GM23338 (cell line): ENCODE results near the gene ADGRB3. TPM values are rescaled to one million over a fixed set of nuclear protein-coding genes. Genes with fewer than 3 reads are reported as not detected.
"Not testable (repeated sequence)": the region's sequence is repeated elsewhere in the genome, so short reads cannot be mapped to it uniquely, and the experiment has no call there.

Experiments used
- ATAC-seq: fragments of 200-7000 bp; cut with Tn5 transposase; 3 replicates; pipeline ENCODE4 v1.9.1; 2020
- DNase-seq: peaks from one replicate; pipeline ENCODE4 v3.0.0-alpha.2; 2015; ENCODE audit warnings: low spot score
- H2AFZ ChIP-seq: fragments of 200-600 bp; sonication (generic); 2 replicates; pipeline ENCODE4 v1.8.0; 2016; ENCODE audit warnings: antibody characterized with exemption, mild to moderate bottlenecking, moderate library complexity
- H3F3A ChIP-seq: fragments of 200-600 bp; sonication (generic); replicated peaks from 2 replicates; pipeline ENCODE4 v1.8.0; 2017; ENCODE audit warnings: antibody characterized with exemption, mixed run types, low read depth
- H3K27ac ChIP-seq: fragments of 200-600 bp; sonication (generic); 2 replicates; pipeline ENCODE4 v1.6.1; 2016; ENCODE audit warnings: low read depth
- H3K27me3 ChIP-seq: fragments of 200-600 bp; sonication (generic); 2 replicates; pipeline ENCODE4 v1.8.0; 2016; ENCODE audit warnings: mild to moderate bottlenecking, mixed run types, moderate library complexity; ENCODE audit not compliant: insufficient read depth
- H3K36me3 ChIP-seq: fragments of 200-600 bp; sonication (generic); 2 replicates; pipeline ENCODE4 v1.8.0; 2016; ENCODE audit warnings: mild to moderate bottlenecking; ENCODE audit not compliant: insufficient read depth
- H3K4me1 ChIP-seq: fragments of 200-600 bp; sonication (generic); 2 replicates; pipeline ENCODE4 v1.8.0; 2016; ENCODE audit warnings: mild to moderate bottlenecking, moderate library complexity; ENCODE audit not compliant: insufficient read depth
- H3K4me2 ChIP-seq: fragments of 200-600 bp; sonication (generic); 2 replicates; pipeline ENCODE4 v1.7.1; 2017; ENCODE audit warnings: mixed run types
- H3K4me3 ChIP-seq: fragments of 200-600 bp; sonication (generic); 2 replicates; pipeline ENCODE4 v1.6.1; 2016; ENCODE audit warnings: mixed run types
- H3K79me2 ChIP-seq: fragments of 200-600 bp; sonication (generic); replicated peaks from 2 replicates; pipeline ENCODE4 v1.8.0; 2017; ENCODE audit warnings: mild to moderate bottlenecking; ENCODE audit not compliant: insufficient read depth
- H3K9me2 ChIP-seq: fragments of 200-600 bp; sonication (generic); 2 replicates; pipeline ENCODE4 v1.8.0; 2017; ENCODE audit not compliant: insufficient read depth
- H4K20me1 ChIP-seq: fragments of 200-600 bp; sonication (generic); replicated peaks from 2 replicates; pipeline ENCODE4 v1.8.0; 2017; ENCODE audit warnings: mild to moderate bottlenecking; ENCODE audit not compliant: insufficient read depth
- H3K27ac Mint-ChIP-seq: 2 replicates; pipeline ENCODE4 v1.8.0; 2020; ENCODE audit warnings: inconsistent platforms, mild to moderate bottlenecking, moderate library complexity, mixed read lengths
- H3K27me3 Mint-ChIP-seq: 3 replicates; pipeline ENCODE4 v1.8.0; 2022; ENCODE audit warnings: low read depth, mild to moderate bottlenecking, moderate library complexity, mixed read lengths, inconsistent platforms; ENCODE audit not compliant: insufficient read depth, poor library complexity
- H3K36me3 Mint-ChIP-seq: 3 replicates; pipeline ENCODE4 v1.8.0; 2021; ENCODE audit warnings: low read depth, mild to moderate bottlenecking, inconsistent platforms, moderate library complexity, mixed read lengths
- H3K4me1 Mint-ChIP-seq: 3 replicates; pipeline ENCODE4 v1.8.0; 2020; ENCODE audit warnings: mild to moderate bottlenecking, inconsistent platforms, mixed read lengths
- H3K4me3 Mint-ChIP-seq: 3 replicates; pipeline ENCODE4 v1.8.0; 2021; ENCODE audit warnings: moderate library complexity, mild to moderate bottlenecking, inconsistent platforms, mixed read lengths
- H3K9me3 Mint-ChIP-seq: 3 replicates; pipeline ENCODE4 v1.8.0; 2020; ENCODE audit warnings: moderate library complexity, mild to moderate bottlenecking, inconsistent platforms, mixed read lengths
- CREB1 ChIP-seq: fragments of 250-450 bp; sonication (Bioruptor Pico); IDR thresholded peaks from 2 replicates; pipeline ENCODE4 v1.5.0; 2020; ENCODE audit warnings: low read depth, mild to moderate bottlenecking, moderate library complexity
- EZH2 ChIP-seq: fragments of 200-600 bp; sonication (generic); IDR thresholded peaks from one replicate; pipeline ENCODE4 v1.8.0; 2017; ENCODE audit warnings: antibody characterized with exemption, mild to moderate bottlenecking, low read depth; ENCODE audit not compliant: unreplicated experiment
- EZH2phosphoT487 ChIP-seq: fragments of 200-600 bp; sonication (generic); IDR thresholded peaks from one replicate; pipeline ENCODE4 v1.8.1; 2018; ENCODE audit warnings: antibody characterized with exemption; ENCODE audit not compliant: unreplicated experiment
- JUNB ChIP-seq: IDR thresholded peaks from one replicate; pipeline ENCODE4 v1.6.1; 2016; ENCODE audit warnings: antibody characterized with exemption; ENCODE audit not compliant: unreplicated experiment
- NANOG ChIP-seq: IDR thresholded peaks from 2 replicates; pipeline ENCODE4 v1.6.1; 2016; ENCODE audit warnings: antibody characterized with exemption, borderline replicate concordance
- POLR2AphosphoS5 ChIP-seq: IDR thresholded peaks from 2 replicates; pipeline ENCODE4 v1.6.1; 2016; ENCODE audit warnings: antibody characterized with exemption, low read depth
- STAT1 ChIP-seq: IDR thresholded peaks from one replicate; pipeline ENCODE4 v1.6.1; 2016; ENCODE audit warnings: antibody characterized with exemption; ENCODE audit not compliant: unreplicated experiment
- ZNF114 ChIP-seq: fragments of 250-450 bp; sonication (Bioruptor Pico); IDR thresholded peaks from 2 replicates; pipeline ENCODE4 v1.5.0; 2020; ENCODE audit warnings: mild to moderate bottlenecking, moderate library complexity
- polyA plus RNA-seq: library from polyadenylated mRNA; unstranded; fragments of >200 nt; fragmentation: Nextera tagmentation; extraction: Ambion mirVana; gene quantifications from 2 replicates; pipeline ENCODE4 v1.2.1, GENCODE V29; 2016
- total RNA-seq: library from RNA; depleted of rRNA; stranded (reverse); fragments of >200 nt; shearing (Covaris generic); gene quantifications from 2 replicates; pipeline ENCODE4 v1.2.3, GENCODE V29; 2014
- TF ChIP-seq, protein P1 (sequence below): IDR thresholded peaks from 2 replicates; pipeline ENCODE4 v1.6.1; 2016; ENCODE audit warnings: antibody characterized with exemption
- TF ChIP-seq, protein P2 (sequence below): fragments of 250-450 bp; sonication (Bioruptor Pico); IDR thresholded peaks from 2 replicates; pipeline ENCODE4 v1.5.0; 2020; ENCODE audit warnings: mild to moderate bottlenecking, moderate library complexity
- TF ChIP-seq, protein P3 (sequence below): IDR thresholded peaks from one replicate; pipeline ENCODE4 v1.6.1; 2018; ENCODE audit warnings: antibody characterized with exemption; ENCODE audit not compliant: unreplicated experiment

ADGRB3 gene
- total and polyA plus RNA-seq, 2 experiments from 2014 or later = 0.92 to 4.0 TPM

DNA sequence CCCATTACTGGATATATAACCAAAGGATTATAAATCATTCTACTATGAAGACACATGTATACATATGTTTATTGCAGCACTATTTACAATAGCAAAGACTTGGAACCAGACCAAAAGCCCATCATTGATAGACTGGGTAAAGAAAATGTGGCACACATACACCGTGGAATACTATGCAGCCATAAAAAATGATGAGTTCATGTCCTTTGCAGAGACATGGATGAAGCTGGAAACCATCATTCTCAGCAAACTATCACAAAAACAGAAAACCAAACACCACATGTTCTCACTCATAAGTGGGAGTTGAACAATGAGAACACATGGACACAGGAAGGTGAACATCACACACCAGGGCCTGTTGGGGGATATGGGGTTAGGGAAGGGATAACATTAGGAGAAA lies 109.3 kb downstream of the ADGRB3 start:
- H3K27ac Mint-ChIP-seq, H3K4me1 Mint-ChIP-seq, H3K27me3 Mint-ChIP-seq, H3K36me3 Mint-ChIP-seq, ATAC-seq, H3K4me3 ChIP-seq, H3K4me1 ChIP-seq, H3K27ac ChIP-seq, H4K20me1 ChIP-seq, H3K4me2 ChIP-seq, H3K4me3 Mint-ChIP-seq, H3K27me3 ChIP-seq, H3K79me2 ChIP-seq, H3K36me3 ChIP-seq, H3F3A ChIP-seq, H3K9me3 Mint-ChIP-seq, H3K9me2 ChIP-seq, DNase-seq, H2AFZ ChIP-seq: not testable (repeated sequence)

DNA sequence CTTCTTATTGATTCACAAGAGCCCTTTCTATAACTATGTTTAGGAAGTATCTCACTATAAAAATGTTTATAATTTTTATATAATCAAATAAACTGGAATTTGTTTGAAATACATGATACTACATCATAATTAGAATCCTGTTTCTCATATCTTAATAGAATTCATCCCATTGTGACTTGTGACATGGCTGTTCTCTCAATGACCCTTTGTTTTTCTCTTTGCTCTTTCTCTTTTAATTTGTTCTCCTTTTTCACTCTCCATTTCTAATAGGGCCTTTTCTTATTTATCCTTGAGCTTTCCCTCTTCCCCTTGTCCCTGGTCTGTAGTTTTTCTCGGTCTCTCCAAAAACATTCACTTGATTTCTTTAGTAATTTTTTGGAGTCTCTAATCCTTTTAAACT lies 111.3 kb downstream of the ADGRB3 start:
- no peak for ATAC-seq
- H3K9me2 ChIP-seq = no peaks in the 10 kb centered on the region
- Mint-ChIP-seq H3K36me3 (no peaks in the 10 kb centered on the region), H3K27me3 (no peaks in the 10 kb centered on the region), H3K27ac (no peak overlapping the region), H3K4me3 (no peak overlapping the region), H3K9me3 (no peaks in the 10 kb centered on the region), H3K4me1 (peaks cover 2% of the 10 kb centered on the region; the same call in 1 of the 3 replicates)
- no peak overlapping the region for H3K4me2 ChIP-seq
- H3K4me3 ChIP-seq = no peak overlapping the region
- no peaks in the 10 kb centered on the region; the same call in 1 of the 2 replicates for H3K4me1 ChIP-seq
- no peak overlapping the region for H3K27ac ChIP-seq
- TF ChIP-seq, protein P1, sequence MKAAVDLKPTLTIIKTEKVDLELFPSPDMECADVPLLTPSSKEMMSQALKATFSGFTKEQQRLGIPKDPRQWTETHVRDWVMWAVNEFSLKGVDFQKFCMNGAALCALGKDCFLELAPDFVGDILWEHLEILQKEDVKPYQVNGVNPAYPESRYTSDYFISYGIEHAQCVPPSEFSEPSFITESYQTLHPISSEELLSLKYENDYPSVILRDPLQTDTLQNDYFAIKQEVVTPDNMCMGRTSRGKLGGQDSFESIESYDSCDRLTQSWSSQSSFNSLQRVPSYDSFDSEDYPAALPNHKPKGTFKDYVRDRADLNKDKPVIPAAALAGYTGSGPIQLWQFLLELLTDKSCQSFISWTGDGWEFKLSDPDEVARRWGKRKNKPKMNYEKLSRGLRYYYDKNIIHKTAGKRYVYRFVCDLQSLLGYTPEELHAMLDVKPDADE = no peak
- no peak for TF ChIP-seq EZH2
- no peak for TF ChIP-seq EZH2phosphoT487
- TF ChIP-seq, protein P2, sequence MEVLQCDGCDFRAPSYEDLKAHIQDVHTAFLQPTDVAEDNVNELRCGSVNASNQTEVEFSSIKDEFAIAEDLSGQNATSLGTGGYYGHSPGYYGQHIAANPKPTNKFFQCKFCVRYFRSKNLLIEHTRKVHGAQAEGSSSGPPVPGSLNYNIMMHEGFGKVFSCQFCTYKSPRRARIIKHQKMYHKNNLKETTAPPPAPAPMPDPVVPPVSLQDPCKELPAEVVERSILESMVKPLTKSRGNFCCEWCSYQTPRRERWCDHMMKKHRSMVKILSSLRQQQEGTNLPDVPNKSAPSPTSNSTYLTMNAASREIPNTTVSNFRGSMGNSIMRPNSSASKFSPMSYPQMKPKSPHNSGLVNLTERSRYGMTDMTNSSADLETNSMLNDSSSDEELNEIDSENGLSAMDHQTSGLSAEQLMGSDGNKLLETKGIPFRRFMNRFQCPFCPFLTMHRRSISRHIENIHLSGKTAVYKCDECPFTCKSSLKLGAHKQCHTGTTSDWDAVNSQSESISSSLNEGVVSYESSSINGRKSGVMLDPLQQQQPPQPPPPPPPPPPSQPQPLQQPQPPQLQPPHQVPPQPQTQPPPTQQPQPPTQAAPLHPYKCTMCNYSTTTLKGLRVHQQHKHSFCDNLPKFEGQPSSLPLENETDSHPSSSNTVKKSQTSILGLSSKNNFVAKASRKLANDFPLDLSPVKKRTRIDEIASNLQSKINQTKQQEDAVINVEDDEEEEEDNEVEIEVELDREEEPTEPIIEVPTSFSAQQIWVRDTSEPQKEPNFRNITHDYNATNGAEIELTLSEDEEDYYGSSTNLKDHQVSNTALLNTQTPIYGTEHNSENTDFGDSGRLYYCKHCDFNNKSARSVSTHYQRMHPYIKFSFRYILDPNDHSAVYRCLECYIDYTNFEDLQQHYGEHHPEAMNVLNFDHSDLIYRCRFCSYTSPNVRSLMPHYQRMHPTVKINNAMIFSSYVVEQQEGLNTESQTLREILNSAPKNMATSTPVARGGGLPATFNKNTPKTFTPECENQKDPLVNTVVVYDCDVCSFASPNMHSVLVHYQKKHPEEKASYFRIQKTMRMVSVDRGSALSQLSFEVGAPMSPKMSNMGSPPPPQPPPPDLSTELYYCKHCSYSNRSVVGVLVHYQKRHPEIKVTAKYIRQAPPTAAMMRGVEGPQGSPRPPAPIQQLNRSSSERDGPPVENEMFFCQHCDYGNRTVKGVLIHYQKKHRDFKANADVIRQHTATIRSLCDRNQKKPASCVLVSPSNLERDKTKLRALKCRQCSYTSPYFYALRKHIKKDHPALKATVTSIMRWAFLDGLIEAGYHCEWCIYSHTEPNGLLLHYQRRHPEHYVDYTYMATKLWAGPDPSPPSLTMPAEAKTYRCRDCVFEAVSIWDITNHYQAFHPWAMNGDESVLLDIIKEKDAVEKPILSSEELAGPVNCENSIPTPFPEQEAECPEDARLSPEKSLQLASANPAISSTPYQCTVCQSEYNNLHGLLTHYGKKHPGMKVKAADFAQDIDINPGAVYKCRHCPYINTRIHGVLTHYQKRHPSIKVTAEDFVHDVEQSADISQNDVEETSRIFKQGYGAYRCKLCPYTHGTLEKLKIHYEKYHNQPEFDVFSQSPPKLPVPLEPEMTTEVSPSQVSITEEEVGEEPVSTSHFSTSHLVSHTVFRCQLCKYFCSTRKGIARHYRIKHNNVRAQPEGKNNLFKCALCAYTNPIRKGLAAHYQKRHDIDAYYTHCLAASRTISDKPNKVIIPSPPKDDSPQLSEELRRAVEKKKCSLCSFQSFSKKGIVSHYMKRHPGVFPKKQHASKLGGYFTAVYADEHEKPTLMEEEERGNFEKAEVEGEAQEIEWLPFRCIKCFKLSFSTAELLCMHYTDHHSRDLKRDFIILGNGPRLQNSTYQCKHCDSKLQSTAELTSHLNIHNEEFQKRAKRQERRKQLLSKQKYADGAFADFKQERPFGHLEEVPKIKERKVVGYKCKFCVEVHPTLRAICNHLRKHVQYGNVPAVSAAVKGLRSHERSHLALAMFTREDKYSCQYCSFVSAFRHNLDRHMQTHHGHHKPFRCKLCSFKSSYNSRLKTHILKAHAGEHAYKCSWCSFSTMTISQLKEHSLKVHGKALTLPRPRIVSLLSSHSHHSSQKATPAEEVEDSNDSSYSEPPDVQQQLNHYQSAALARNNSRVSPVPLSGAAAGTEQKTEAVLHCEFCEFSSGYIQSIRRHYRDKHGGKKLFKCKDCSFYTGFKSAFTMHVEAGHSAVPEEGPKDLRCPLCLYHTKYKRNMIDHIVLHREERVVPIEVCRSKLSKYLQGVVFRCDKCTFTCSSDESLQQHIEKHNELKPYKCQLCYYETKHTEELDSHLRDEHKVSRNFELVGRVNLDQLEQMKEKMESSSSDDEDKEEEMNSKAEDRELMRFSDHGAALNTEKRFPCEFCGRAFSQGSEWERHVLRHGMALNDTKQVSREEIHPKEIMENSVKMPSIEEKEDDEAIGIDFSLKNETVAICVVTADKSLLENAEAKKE (CRISPR knock-in tag) = no peak
- TF ChIP-seq POLR2AphosphoS5 = no peak
- no peak for TF ChIP-seq CREB1 (CRISPR knock-in tag)
- TF ChIP-seq STAT1 = no peak
- TF ChIP-seq NANOG = no peak
- TF ChIP-seq JUNB = no peak
- TF ChIP-seq ZNF114 = no peak
- TF ChIP-seq, protein P3, sequence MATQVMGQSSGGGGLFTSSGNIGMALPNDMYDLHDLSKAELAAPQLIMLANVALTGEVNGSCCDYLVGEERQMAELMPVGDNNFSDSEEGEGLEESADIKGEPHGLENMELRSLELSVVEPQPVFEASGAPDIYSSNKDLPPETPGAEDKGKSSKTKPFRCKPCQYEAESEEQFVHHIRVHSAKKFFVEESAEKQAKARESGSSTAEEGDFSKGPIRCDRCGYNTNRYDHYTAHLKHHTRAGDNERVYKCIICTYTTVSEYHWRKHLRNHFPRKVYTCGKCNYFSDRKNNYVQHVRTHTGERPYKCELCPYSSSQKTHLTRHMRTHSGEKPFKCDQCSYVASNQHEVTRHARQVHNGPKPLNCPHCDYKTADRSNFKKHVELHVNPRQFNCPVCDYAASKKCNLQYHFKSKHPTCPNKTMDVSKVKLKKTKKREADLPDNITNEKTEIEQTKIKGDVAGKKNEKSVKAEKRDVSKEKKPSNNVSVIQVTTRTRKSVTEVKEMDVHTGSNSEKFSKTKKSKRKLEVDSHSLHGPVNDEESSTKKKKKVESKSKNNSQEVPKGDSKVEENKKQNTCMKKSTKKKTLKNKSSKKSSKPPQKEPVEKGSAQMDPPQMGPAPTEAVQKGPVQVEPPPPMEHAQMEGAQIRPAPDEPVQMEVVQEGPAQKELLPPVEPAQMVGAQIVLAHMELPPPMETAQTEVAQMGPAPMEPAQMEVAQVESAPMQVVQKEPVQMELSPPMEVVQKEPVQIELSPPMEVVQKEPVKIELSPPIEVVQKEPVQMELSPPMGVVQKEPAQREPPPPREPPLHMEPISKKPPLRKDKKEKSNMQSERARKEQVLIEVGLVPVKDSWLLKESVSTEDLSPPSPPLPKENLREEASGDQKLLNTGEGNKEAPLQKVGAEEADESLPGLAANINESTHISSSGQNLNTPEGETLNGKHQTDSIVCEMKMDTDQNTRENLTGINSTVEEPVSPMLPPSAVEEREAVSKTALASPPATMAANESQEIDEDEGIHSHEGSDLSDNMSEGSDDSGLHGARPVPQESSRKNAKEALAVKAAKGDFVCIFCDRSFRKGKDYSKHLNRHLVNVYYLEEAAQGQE = no peak
- no peak for DNase-seq
- H2AFZ ChIP-seq = no peak overlapping the region
- no peaks in the 10 kb centered on the region for H3K27me3 ChIP-seq
- H3K79me2 ChIP-seq = no peaks in the 10 kb centered on the region
- H3F3A ChIP-seq = no peaks in the 10 kb centered on the region
- no peaks in the 10 kb centered on the region for H3K36me3 ChIP-seq
- no peaks in the 10 kb centered on the region for H4K20me1 ChIP-seq
